ENCODE results near the gene LIF.

DNA sequence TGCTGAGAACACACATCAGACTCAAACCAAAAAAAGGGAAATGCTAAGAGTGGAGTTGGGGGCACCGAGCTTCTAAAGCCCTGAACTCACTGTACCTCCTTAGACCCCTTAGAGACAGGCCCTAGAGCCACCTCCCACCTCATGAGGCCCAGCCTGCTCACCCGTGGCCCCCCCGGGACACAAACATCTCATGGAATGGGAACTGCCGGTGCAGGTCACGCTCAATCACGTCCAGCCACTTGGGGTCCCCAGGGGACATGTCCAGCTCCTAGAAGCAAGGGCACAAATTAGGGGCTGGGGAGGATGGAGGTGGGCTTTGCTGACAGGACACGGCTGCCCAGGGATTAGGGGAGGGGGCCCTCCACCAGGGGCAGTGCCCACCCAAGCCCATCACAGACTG lies 49.0 kb upstream of the LIF start:
- TF ChIP-seq EZH2 (IDR thresholded peaks at IDR 0.05; ENCODE audit: insufficient read depth, poor library complexity, severe bottlenecking) (no peak), EZH2phosphoT487 (IDR thresholded peaks at IDR 0.05; ENCODE audit: insufficient read depth, low read depth) (no peak)

All from GM23248 (cell line).